ENCODE results near the gene PAM. TPM values are rescaled to one million over a fixed set of nuclear protein-coding genes. Genes with fewer than 3 reads are reported as not detected.

Gene PAM
- total RNA-seq, 2 experiments from 2014 or later, result 15.1 to 16.1 TPM

DNA sequence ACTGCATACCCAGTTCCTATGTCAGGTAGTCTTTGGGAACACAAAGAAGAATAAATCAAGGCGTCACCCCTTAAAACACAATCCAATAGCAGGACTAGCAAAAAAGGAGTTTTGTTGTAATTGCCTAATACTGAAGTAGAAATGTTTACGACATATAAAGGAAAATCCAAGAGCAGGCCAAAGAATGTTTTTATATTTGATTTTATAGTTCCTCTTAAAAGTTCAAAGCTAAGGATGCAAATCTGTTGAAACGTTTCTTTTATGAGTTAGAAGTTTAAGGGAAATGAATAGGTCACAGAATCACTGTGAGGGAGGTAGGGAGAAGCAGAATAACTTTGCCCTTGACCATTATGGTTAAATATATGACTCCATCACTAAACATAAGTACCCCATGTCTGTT, 136.1 kb downstream of the PAM start:
- CTCF ChIA-PET, result no interaction called here
- POLR2A ChIA-PET, result no interaction called here
- H3K27ac Mint-ChIP-seq, result no peak overlapping the region
- no peaks in the 10 kb centered on the region for H3K9me3 Mint-ChIP-seq
- Histone ChIP-seq H3K27me3 (ENCODE audit: control insufficient read depth in 1 of 2, insufficient read depth in 2 of 2, low read length in 2 of 2) (no peaks in the 10 kb centered on the region), H3K4me3 (ENCODE audit: low read length) (no peak overlapping the region), H3K27ac (ENCODE audit: low read depth in 1 of 2, low read length in 2 of 2) (no peak overlapping the region), H3K9me3 (ENCODE audit: control insufficient read depth in 1 of 2, insufficient read depth in 1 of 2, low read length in 2 of 2) (no peaks in the 10 kb centered on the region), H3K4me1 (ENCODE audit: insufficient read depth, low read length) (peaks cover 3% of the 10 kb centered on the region), H3K36me3 (ENCODE audit: insufficient read depth, low read length) (no peaks in the 10 kb centered on the region)
- no peak for DNase-seq
- H3K4me3 Mint-ChIP-seq, result no peak overlapping the region
- ATAC-seq (ENCODE audit: poor library complexity), result no peak
- H3K27me3 Mint-ChIP-seq, result no peaks in the 10 kb centered on the region
- peaks cover 9% of the 10 kb centered on the region for H3K4me1 Mint-ChIP-seq (ENCODE audit: low read depth)
- no peaks in the 10 kb centered on the region for H3K36me3 Mint-ChIP-seq (ENCODE audit: low read depth)
- TF ChIP-seq, protein P1, sequence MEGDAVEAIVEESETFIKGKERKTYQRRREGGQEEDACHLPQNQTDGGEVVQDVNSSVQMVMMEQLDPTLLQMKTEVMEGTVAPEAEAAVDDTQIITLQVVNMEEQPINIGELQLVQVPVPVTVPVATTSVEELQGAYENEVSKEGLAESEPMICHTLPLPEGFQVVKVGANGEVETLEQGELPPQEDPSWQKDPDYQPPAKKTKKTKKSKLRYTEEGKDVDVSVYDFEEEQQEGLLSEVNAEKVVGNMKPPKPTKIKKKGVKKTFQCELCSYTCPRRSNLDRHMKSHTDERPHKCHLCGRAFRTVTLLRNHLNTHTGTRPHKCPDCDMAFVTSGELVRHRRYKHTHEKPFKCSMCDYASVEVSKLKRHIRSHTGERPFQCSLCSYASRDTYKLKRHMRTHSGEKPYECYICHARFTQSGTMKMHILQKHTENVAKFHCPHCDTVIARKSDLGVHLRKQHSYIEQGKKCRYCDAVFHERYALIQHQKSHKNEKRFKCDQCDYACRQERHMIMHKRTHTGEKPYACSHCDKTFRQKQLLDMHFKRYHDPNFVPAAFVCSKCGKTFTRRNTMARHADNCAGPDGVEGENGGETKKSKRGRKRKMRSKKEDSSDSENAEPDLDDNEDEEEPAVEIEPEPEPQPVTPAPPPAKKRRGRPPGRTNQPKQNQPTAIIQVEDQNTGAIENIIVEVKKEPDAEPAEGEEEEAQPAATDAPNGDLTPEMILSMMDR (IDR thresholded peaks at IDR 0.05), result no peak
- intact Hi-C loops (cut with DNase I, micrococcal nuclease), result no loop called here

DNA sequence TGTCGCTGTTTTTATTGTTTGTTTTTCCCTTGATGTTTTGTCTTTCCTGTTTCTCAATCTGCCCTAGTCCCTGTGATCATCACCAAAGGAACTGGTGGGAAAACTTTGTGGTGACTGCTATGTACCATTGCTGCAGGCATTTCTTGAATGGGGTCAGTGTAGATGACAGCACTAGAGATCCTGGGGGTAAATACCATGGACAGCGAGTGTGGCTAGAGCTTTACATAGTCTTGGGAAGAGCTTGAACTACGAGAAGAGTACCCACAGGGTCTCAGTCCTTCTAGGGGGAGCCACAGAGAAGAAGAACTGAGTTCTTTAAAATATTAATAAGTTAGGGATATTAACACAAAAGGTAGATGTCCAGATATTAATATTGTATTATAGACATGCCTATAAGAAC, 138.8 kb downstream of the PAM start:
- DNase-seq, result no peak
- no peaks in the 10 kb centered on the region for H3K9me3 Mint-ChIP-seq
- no peak overlapping the region for H3K27ac Mint-ChIP-seq
- intact Hi-C loops (cut with DNase I, micrococcal nuclease), result no loop called here
- H3K27me3 Mint-ChIP-seq, result no peaks in the 10 kb centered on the region
- Histone ChIP-seq H3K27me3 (ENCODE audit: control insufficient read depth in 1 of 2, insufficient read depth in 2 of 2, low read length in 2 of 2) (no peaks in the 10 kb centered on the region), H3K27ac (ENCODE audit: low read depth in 1 of 2, low read length in 2 of 2) (no peak overlapping the region), H3K9me3 (ENCODE audit: control insufficient read depth in 1 of 2, insufficient read depth in 1 of 2, low read length in 2 of 2) (no peaks in the 10 kb centered on the region), H3K4me3 (ENCODE audit: low read length) (no peak overlapping the region), H3K36me3 (ENCODE audit: insufficient read depth, low read length) (no peaks in the 10 kb centered on the region), H3K4me1 (ENCODE audit: insufficient read depth, low read length) (no peaks in the 10 kb centered on the region)
- ChIA-PET CTCF (interaction anchor here (0.9 to 1.2 kb wide), 2 partner anchors 24 to 106 kb away, joined by 3 read pairs; no protein-coding TSS in a partner anchor), POLR2A (interaction anchor here (1.1 kb wide), 1 partner anchor 13 kb away, joined by 3 read pairs; no protein-coding TSS in a partner anchor)
- TF ChIP-seq, protein P1 (IDR thresholded peaks at IDR 0.05), result no peak
- no peaks in the 10 kb centered on the region for H3K4me1 Mint-ChIP-seq (ENCODE audit: low read depth)
- H3K4me3 Mint-ChIP-seq, result no peak overlapping the region
- no peak for ATAC-seq (ENCODE audit: poor library complexity)
- no peaks in the 10 kb centered on the region for H3K36me3 Mint-ChIP-seq (ENCODE audit: low read depth)

- H3K27ac Mint-ChIP-seq, result no peak overlapping the region
- no peak overlapping the region for H3K4me3 ChIP-seq (ENCODE audit: low read length)
- ATAC-seq (ENCODE audit: poor library complexity), result no peak
These were observed 140.1 kb downstream of the PAM start for GRCh38 chr5:102895234-102895633.

More at GRCh38 chr5:102895234-102895633, 140.1 kb downstream of the PAM start:
- intact Hi-C loops (cut with DNase I, micrococcal nuclease), result no loop called here
- Histone ChIP-seq H3K27me3 (ENCODE audit: control insufficient read depth in 1 of 2, insufficient read depth in 2 of 2, low read length in 2 of 2) (no peaks in the 10 kb centered on the region), H3K27ac (ENCODE audit: low read depth in 1 of 2, low read length in 2 of 2) (no peak overlapping the region), H3K9me3 (ENCODE audit: control insufficient read depth in 1 of 2, insufficient read depth in 1 of 2, low read length in 2 of 2) (no peaks in the 10 kb centered on the region), H3K4me1 (ENCODE audit: insufficient read depth, low read length) (no peaks in the 10 kb centered on the region), H3K36me3 (ENCODE audit: insufficient read depth, low read length) (no peaks in the 10 kb centered on the region)
- ChIA-PET CTCF (interaction anchor here (1.2 kb wide), 1 partner anchor 107 kb away, joined by 3 read pairs; no protein-coding TSS in a partner anchor), POLR2A (no interaction called here)
- Mint-ChIP-seq H3K27me3 (no peaks in the 10 kb centered on the region), H3K9me3 (no peaks in the 10 kb centered on the region), H3K4me3 (no peak overlapping the region), H3K4me1 (ENCODE audit: low read depth) (no peaks in the 10 kb centered on the region), H3K36me3 (ENCODE audit: low read depth) (no peaks in the 10 kb centered on the region)
- TF ChIP-seq, protein P1 (IDR thresholded peaks at IDR 0.05), result no peak
- no peak for DNase-seq

All from CD4-positive, alpha-beta T cell (primary cell).